GM18907 (cell line): ENCODE measurements around the gene NELL2.
"Not testable (repeated sequence)": the region's sequence is repeated elsewhere in the genome, so short reads cannot be mapped to it uniquely, and the experiment has no call there.

ENCODE experiments used
- ATAC-seq: cut with Tn5 transposase; IDR thresholded peaks from one replicate; pipeline ENCODE4 v1.9.1; 2021; ENCODE audit warnings: mild to moderate bottlenecking, moderate library complexity; ENCODE audit not compliant: unreplicated experiment

NELL2 gene

GRCh38 chr12:44847888-44848702 lies 28.0 kb downstream of the NELL2 start:
- peak; percentile 94 for ATAC-seq

GRCh38 chr12:44847403-44847802 lies 28.7 kb downstream of the NELL2 start:
- ATAC-seq = peak; percentile 8

GRCh38 chr12:44846826-44847225 lies 29.3 kb downstream of the NELL2 start:
- ATAC-seq = no peak

GRCh38 chr12:44842669-44843068 lies 33.4 kb downstream of the NELL2 start:
- no peak for ATAC-seq

DNA sequence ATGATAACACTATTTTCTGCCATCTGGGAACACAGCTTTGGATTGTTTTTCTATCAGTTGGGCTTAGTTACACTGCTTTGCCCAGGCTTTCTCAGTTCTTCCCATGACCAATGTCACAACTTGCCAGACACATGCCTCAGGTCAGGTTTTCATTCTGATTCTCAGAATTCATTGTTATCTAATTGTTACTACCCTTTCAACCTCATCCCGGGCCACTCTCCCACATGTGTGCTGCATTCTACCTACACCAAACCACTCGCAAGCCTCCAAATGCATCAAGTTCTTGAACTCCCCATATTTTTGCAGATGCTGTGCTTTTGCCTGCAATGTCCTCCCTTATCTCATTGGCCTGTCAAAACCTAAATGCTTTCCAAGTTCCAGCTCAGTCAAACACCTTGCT lies 36.3 kb downstream of the NELL2 start:
- no peak for ATAC-seq

DNA sequence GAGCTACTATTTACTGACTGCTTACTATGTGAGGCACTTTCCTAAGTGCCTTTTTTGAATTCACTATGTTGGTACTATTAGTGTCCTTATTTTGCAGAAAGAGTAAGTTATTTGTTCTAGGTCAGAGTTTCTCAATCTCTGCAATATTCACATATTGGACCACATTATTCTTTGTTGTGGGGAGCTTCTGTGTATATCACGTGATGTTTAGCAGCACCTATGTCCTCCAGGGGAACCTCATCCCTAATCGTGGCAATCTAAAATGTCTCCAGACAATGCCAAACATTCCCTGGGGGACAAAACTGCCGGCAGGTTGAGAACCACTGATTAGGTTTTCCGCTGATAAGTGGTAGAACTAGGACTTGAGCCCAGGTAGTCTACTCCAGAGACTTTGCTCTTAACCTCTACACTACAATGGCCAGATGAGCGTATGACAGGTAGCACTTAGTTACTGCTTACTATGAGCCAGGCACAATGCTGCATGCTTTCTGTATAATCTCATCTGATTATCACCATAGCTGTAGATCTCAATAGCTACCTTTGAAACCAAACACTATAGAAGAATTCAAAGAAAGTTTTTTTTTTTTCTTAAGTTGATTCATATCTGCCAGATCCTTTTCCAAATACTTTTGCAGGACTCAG lies 38.9 kb downstream of the NELL2 start:
- ATAC-seq = no peak

DNA sequence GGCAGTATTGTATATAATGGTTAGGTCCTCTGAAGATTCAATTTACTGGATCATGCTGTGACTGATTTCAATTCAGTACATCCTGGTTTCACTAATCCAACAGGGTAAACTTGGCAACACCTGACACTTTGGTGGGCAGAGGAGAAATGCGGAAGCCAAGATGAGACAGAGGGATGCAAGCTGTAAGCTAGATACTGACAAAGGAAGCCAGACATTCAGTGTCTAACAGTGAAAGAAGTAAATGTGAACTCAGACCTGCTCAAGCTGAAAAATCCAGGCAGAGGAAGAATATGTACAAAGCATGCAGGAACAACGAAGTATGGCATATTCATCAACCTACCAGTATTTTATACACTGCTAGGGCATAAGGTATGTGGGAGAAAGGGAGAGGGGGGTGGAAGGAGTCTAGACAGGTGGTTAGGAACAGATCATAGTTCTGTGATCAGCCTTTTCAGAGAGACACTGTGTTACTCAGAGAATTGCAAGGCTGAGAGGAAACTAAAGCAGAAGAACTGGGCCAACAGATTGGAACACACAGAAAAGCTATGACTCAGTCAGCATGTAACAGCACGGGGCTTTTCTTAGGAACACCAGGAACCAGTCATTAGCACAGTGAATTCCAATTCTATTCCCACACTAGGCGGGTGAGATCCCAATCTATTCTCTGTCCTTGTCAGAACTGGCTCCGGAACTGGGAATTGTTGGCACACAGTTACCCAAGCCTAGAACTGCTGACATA lies 40.3 kb downstream of the NELL2 start:
- ATAC-seq = no peak

DNA sequence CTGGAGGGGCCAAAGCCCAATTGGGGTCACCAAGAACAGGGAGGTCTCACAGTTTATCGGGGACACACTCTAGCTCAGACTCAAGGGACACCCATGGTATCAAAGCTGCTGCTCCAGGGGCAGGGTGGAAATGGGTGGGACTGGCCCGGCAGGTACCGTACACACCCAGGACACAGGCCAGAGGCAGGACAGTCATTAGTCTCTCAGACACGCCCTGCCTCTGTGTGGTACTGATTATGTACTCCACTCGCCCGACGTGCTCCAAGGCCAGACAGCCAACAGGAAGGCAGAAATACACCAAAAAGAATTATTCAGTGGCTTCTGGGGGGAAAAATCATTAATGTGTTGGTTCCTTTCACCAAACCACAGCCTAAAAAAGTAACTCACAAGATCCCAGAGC lies 41.1 kb downstream of the NELL2 start:
- ATAC-seq = not testable (repeated sequence)

- ATAC-seq = no peak
Observed at GRCh38 chr12:44833561-44833960, 42.6 kb downstream of the NELL2 start.

GRCh38 chr12:44830566-44831055 lies 45.5 kb downstream of the NELL2 start:
- no peak for ATAC-seq

DNA sequence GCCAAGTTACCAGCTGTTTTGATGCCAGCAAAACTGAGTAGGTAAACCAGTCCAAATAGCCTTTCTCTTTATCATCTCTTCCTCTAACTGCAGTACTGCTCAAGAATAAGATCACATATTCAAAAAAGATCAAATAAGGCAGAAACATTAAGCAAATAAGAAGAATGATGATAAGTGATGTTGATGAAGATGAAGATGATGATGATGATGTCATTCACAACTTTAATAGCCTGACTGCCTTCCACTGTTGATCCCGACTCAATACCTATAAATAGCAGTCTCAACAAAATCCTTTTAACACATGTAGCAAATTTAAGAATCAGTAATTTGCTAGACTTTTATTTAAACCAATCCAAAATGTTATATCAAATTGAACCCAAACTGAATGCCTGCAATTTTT lies 47.1 kb downstream of the NELL2 start:
- no peak for ATAC-seq

GRCh38 chr12:44827832-44828438 lies 48.2 kb downstream of the NELL2 start:
- no peak for ATAC-seq

- ATAC-seq = not testable (repeated sequence)
Observed at GRCh38 chr12:44821702-44822101, 54.4 kb downstream of the NELL2 start.

GRCh38 chr12:44819884-44820283 lies 56.2 kb downstream of the NELL2 start:
- no peak for ATAC-seq

DNA sequence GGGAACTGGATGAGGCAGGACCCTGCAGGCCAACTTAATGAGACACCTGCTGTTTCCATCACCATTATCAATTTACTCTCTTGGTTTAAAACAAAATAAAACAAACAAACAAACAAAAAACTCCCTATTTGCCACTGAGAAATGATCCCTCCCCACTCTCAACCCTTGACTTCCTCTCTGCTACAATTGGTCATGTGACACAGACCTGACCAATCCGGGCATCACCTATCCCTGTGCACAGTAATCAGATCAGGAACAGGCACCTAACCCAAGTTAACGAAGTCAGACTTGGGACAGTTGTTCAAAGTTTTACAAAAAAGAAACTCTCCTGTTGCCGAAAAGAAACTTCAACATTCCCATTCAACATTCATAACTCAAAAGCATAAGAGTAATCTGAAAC lies 58.4 kb downstream of the NELL2 start:
- ATAC-seq = peak; percentile 45

DNA sequence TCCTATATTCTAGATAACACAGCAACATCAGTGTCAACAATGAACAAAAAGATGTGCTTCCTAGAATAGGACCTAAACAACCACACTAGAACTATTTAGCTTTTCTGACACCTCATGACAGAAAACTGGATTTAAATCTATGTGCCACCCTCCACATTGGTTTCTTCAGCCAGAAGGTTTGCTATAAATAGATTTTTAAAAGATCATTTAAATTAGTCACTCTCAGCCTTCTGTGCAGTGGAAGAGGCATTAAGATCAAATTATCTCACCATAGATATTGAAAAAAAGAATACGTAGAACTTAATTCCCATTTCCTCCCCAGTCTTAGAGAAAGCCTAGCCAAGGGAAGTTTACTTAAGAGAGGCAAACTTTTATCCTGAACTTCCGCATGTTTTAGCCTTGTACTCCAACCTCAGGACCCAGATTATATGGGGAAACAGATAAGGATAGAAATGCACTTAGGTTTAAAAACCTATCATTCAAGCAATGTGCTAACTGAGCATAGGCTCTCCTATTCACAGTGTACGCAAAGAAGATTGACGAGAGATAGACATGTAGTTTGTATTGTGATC lies 59.6 kb downstream of the NELL2 start:
- ATAC-seq = no peak

- peak; percentile 55 for ATAC-seq
Observed at GRCh38 chr12:44812062-44812461, 64.1 kb downstream of the NELL2 start.

DNA sequence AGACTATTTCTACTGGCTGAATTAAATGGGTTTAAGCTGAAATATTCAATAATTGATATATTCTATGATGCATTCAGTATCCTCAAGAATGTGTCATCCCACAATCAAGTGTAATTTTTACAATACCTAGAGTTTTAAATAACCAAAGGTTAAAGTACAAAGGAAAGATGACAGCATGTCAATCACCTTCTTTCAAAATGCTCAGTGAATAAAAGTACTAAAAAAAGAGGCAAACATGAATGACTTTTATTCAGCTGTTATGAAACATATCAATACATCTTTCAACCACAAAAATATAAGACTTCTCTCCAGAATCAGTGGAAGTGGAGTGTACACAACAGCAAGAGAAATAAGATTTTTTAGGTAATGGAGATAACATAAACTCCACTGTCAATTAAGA lies 72.0 kb downstream of the NELL2 start:
- no peak for ATAC-seq

GRCh38 chr12:44795970-44796369 lies 80.1 kb downstream of the NELL2 start:
- ATAC-seq = no peak

DNA sequence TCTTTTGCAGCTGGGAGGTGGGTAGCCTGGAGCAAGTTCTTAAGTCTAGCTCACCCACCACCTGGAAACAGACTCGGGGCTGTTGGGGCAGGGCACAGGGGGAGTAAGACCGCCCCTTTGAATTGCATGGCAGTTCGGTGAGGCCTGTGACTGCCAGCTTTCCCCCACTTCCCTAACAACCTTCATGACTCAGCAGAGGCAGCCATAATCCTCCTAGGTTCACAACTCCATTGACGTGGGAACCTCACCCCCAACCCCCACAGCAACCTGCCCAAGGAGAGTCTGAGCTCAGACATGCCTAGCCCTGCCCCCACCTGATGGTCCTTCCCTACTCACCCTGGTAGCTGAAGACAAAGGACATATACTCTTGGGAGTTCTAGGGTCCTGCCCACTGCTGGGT lies 87.4 kb downstream of the NELL2 start:
- no peak for ATAC-seq
